IMR-90 (cell line): ENCODE results near the gene FCRL6.

Experiments
- BHLHE40 ChIP-seq: fragments of 150-350 bp; IDR thresholded peaks from 2 replicates; pipeline ENCODE4 v1.6.1; 2016; ENCODE audit warnings: mild to moderate bottlenecking, low read depth, low read length
- CEBPB ChIP-seq: IDR thresholded peaks from 2 replicates; pipeline ENCODE4 v1.6.1; 2012; ENCODE audit warnings: low read depth, low read length, improper control_type of control experiment
- CHD1 ChIP-seq: IDR thresholded peaks from 2 replicates; pipeline ENCODE4 v1.6.1; 2012; ENCODE audit warnings: low read depth, low read length, improper control_type of control experiment
- FOS ChIP-seq: fragments of 150-350 bp; IDR thresholded peaks from 2 replicates; pipeline ENCODE4 v1.6.1; 2016; ENCODE audit warnings: low read depth, low read length
- MXI1 ChIP-seq: IDR thresholded peaks from 2 replicates; pipeline ENCODE4 v1.6.1; 2012; ENCODE audit warnings: low read depth, mild to moderate bottlenecking, low read length, moderate library complexity, borderline replicate concordance
- NFE2L2 ChIP-seq: fragments of 150-350 bp; IDR thresholded peaks from 2 replicates; pipeline ENCODE4 v1.6.1; 2016; ENCODE audit warnings: low read depth, mild to moderate bottlenecking, low read length
- POLR2A ChIP-seq: IDR thresholded peaks from 2 replicates; pipeline ENCODE4 v1.6.1; 2012; ENCODE audit warnings: mild to moderate bottlenecking, low read depth, low read length
- RAD21 ChIP-seq: IDR thresholded peaks from 2 replicates; pipeline ENCODE4 v1.6.1; 2012; ENCODE audit warnings: low read length, improper control_type of control experiment
- RCOR1 ChIP-seq: IDR thresholded peaks from 2 replicates; pipeline ENCODE4 v1.6.1; 2012; ENCODE audit warnings: mild to moderate bottlenecking, low read length, improper control_type of control experiment; ENCODE audit not compliant: insufficient replicate concordance
- RFX5 ChIP-seq: IDR thresholded peaks from 2 replicates; pipeline ENCODE4 v1.8.0; 2012; ENCODE audit warnings: low read depth, mild to moderate bottlenecking, low read length, moderate library complexity
- SMC3 ChIP-seq: fragments of 150-350 bp; IDR thresholded peaks from 2 replicates; pipeline ENCODE4 v1.6.1; 2016; ENCODE audit warnings: low read depth, mild to moderate bottlenecking, antibody characterized with exemption, low read length, moderate library complexity
- TF ChIP-seq, protein P1 (sequence below): conservative IDR thresholded peaks from 2 replicates; pipeline ENCODE4 v1.5.1; 2012; ENCODE audit warnings: mild to moderate bottlenecking, low read depth, low read length, improper control_type of control experiment
- TF ChIP-seq, protein P2 (sequence below): fragments of 150-350 bp; IDR thresholded peaks from 2 replicates; pipeline ENCODE4 v1.6.1; 2017; ENCODE audit warnings: mild to moderate bottlenecking, antibody characterized with exemption, low read length, low read depth
- TF ChIP-seq, protein P3 (sequence below): fragments of 150-350 bp; IDR thresholded peaks from 2 replicates; pipeline ENCODE4 v1.6.1; 2016; ENCODE audit warnings: low read depth, mild to moderate bottlenecking, low read length, moderate library complexity, borderline replicate concordance

DNA sequence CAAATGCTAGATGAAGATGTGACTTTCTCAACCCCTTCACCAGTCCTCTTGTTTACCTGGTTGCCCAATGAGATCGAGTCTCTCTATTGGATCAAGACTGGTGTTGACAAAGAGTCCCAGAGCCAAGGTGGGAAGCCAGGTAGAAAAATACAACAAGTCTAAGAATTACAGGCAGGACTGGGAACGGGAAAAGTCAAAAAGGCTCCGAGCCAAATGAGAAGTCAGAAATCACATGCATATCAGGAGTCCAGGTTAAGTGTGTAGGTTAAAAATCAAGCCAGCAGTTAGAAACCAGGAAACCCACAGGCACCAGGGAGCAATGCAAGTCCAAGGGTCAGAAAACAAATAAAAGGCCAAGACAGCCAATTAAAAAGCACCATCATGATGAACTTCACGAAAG lies 48.8 kb upstream of the FCRL6 start:
- no peak for TF ChIP-seq FOS
- TF ChIP-seq, protein P1, sequence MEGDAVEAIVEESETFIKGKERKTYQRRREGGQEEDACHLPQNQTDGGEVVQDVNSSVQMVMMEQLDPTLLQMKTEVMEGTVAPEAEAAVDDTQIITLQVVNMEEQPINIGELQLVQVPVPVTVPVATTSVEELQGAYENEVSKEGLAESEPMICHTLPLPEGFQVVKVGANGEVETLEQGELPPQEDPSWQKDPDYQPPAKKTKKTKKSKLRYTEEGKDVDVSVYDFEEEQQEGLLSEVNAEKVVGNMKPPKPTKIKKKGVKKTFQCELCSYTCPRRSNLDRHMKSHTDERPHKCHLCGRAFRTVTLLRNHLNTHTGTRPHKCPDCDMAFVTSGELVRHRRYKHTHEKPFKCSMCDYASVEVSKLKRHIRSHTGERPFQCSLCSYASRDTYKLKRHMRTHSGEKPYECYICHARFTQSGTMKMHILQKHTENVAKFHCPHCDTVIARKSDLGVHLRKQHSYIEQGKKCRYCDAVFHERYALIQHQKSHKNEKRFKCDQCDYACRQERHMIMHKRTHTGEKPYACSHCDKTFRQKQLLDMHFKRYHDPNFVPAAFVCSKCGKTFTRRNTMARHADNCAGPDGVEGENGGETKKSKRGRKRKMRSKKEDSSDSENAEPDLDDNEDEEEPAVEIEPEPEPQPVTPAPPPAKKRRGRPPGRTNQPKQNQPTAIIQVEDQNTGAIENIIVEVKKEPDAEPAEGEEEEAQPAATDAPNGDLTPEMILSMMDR, result no peak
- no peak for TF ChIP-seq RAD21
- no peak for TF ChIP-seq POLR2A
- no peak for TF ChIP-seq RFX5
- no peak for TF ChIP-seq RCOR1
- no peak for TF ChIP-seq NFE2L2
- TF ChIP-seq, protein P2, sequence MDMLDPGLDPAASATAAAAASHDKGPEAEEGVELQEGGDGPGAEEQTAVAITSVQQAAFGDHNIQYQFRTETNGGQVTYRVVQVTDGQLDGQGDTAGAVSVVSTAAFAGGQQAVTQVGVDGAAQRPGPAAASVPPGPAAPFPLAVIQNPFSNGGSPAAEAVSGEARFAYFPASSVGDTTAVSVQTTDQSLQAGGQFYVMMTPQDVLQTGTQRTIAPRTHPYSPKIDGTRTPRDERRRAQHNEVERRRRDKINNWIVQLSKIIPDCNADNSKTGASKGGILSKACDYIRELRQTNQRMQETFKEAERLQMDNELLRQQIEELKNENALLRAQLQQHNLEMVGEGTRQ, result no peak
- TF ChIP-seq MXI1, result no peak
- TF ChIP-seq, protein P3, sequence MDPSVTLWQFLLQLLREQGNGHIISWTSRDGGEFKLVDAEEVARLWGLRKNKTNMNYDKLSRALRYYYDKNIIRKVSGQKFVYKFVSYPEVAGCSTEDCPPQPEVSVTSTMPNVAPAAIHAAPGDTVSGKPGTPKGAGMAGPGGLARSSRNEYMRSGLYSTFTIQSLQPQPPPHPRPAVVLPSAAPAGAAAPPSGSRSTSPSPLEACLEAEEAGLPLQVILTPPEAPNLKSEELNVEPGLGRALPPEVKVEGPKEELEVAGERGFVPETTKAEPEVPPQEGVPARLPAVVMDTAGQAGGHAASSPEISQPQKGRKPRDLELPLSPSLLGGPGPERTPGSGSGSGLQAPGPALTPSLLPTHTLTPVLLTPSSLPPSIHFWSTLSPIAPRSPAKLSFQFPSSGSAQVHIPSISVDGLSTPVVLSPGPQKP, result no peak
- TF ChIP-seq CHD1, result no peak
- TF ChIP-seq SMC3, result no peak
- no peak for TF ChIP-seq BHLHE40
- no peak for TF ChIP-seq CEBPB
